ACC112 (cell line): ENCODE results near the gene FEZF1.
A peak's percentile ranks its signal among the peaks of the same experiment; 100 is the strongest.

ENCODE experiments used
- H2AFZ ChIP-seq: fragments of 200-600 bp; sonication (generic); one replicate; pipeline ENCODE4 v1.6.0; 2017; ENCODE audit warnings: antibody characterized with exemption, low read length; ENCODE audit not compliant: unreplicated experiment
- H3K27ac ChIP-seq: fragments of 200-600 bp; sonication (generic); 2 replicates; pipeline ENCODE4 v1.5.1; 2014; ENCODE audit warnings: low read depth, mild to moderate bottlenecking, antibody characterized with exemption, low read length, moderate library complexity
- H3K27me3 ChIP-seq: fragments of 200-600 bp; sonication (generic); 2 replicates; pipeline ENCODE4 v1.6.1; 2014; ENCODE audit warnings: mild to moderate bottlenecking, antibody characterized with exemption, low read length, moderate library complexity, mixed read lengths; ENCODE audit not compliant: insufficient read depth
- H3K36me3 ChIP-seq: fragments of 200-600 bp; sonication (generic); 2 replicates; pipeline ENCODE4 v1.6.1; 2016; ENCODE audit warnings: mild to moderate bottlenecking, antibody characterized with exemption, low read length, moderate library complexity, mixed read lengths; ENCODE audit not compliant: insufficient read depth
- H3K4me1 ChIP-seq: fragments of 200-600 bp; sonication (generic); one replicate; pipeline ENCODE4 v1.6.1; 2016; ENCODE audit warnings: low read length, mixed read lengths; ENCODE audit not compliant: insufficient read depth, unreplicated experiment, control insufficient read depth
- H3K4me3 ChIP-seq: fragments of 200-600 bp; sonication (generic); 2 replicates; pipeline ENCODE4 v1.5.1; 2014; ENCODE audit warnings: mild to moderate bottlenecking, low read depth, low read length
- H3K79me2 ChIP-seq: fragments of 200-600 bp; sonication (generic); one replicate; pipeline ENCODE4 v1.6.0; 2016; ENCODE audit warnings: low read length; ENCODE audit not compliant: control insufficient read depth, unreplicated experiment, insufficient read depth

Gene FEZF1

DNA sequence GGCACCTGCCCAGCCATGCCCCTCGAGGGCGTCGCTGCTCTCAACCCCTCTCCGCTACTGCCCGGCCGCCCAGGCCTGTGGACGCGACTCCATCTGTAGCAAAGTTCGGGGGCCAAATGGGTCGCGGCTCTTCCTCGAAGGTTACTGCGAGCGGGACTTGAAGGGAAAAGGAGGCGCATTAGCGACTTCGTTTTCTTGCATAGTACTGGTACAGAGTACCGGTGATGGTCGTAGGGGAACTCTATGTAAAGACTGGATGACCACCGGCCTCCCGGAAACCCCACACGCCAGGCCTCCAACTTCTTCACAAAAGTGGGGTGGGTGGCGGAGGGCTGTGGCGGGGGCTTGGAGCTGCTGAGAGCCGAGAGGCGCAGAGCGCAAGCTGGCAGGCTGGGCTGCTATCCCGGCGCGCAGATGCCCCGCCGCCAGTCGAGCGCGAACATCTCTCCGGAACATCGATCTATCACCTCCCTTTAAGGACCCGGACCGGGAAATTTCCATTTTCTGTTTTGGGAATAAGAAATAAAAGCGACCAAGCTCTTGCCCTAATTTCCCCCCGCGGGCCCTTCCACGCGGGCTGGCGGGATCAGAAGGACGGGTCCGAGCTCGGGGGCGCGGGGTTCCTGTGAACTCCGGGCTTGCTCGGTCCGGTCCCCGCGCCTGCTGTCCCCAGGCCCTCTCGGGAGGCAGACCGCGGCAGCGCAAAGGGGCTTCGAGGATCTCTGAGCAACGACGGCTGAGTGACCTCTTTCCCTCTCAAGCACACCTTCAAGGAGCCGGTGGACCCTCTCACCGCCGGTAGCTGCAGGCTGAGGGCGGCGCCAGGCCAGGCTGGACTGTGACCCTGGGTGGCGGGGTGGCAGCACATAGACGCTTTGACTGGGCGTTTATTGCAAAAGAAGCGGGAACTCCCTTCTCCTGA lies 12.2 kb upstream of the FEZF1 start:
- Histone ChIP-seq H3K4me1 (peaks cover 3% of the 10 kb centered on the region), H3K36me3 (no peaks in the 10 kb centered on the region), H3K27me3 (peaks cover 66% of the 10 kb centered on the region), H3K27ac (no peak overlapping the region), H2AFZ (no peak overlapping the region), H3K79me2 (no peaks in the 10 kb centered on the region), H3K4me3 (peak overlapping the region; percentile 41)

DNA sequence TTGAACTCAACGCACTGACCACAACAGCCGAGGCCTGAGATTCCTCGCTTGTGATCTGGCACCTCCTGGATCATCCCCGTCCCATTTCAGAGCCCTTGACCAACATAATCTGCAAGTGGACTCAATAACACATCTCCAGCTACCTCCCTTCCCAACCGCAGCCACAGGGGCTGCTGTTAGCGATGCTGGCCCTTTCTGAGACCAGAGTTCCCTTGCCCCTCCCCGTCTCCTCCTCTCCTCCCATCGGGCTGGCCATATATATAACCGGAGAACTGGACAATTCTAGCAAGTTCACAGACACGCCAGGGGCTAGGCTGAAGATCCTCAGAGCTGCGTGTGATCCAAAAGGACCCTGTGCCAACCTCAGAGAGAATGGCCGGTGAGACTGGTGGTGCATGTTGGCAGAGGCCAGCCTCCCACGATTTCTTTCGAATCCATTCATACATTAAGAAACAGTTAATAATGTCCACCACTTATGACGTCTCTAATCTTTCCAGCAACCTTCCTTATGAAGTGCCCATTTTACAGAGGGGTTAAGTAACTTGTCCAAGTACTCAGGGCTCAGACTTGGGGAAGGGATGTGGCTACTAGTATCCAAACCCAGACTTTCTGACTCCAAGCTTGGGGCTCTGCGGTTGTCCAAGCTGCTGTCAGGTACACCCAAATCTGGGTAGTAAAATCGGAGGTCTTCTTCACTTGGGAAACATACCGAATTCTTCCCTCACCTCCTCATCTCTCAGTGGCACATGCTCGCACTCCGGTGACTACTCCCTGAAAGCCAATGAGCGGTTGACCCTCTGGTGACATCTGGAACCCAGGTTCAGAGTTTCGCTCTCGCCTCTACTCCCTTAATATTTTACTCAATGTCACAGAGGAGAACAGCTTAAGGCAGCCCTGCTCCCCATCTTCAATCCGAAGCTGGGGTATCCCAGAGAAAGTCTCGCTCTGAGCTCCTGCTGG lies 11.2 kb upstream of the FEZF1 start:
- no peak overlapping the region for H2AFZ ChIP-seq
- H3K36me3 ChIP-seq, result no peaks in the 10 kb centered on the region
- H3K27me3 ChIP-seq, result peaks cover 75% of the 10 kb centered on the region
- H3K27ac ChIP-seq, result no peak overlapping the region
- peaks cover 3% of the 10 kb centered on the region for H3K4me1 ChIP-seq
- peak overlapping the region; percentile 41; the same call in 1 of the 2 replicates for H3K4me3 ChIP-seq
- H3K79me2 ChIP-seq, result no peaks in the 10 kb centered on the region

DNA sequence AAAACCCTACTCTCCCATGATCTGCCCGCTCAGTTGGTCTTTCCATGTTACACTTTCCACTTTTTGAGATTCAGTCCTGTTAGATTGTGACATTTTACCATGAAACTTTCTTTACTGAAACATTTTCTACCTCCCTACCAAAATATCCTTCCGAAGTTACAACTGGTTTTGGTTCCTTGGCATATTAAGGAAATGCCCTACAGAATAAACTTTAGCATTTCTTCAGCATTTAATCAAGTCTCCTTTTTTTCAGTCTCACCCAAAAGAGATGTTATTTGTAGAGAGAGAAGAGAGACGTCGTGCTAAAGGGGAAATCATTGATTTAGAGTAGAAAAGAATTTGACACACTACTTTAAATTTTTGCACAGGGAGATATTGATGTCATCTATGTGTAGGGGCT lies 9.7 kb upstream of the FEZF1 start:
- Histone ChIP-seq H3K36me3 (no peaks in the 10 kb centered on the region), H3K27me3 (peaks cover 90% of the 10 kb centered on the region), H3K4me1 (peaks cover 3% of the 10 kb centered on the region), H3K27ac (no peak overlapping the region), H3K4me3 (no peak overlapping the region), H2AFZ (no peak overlapping the region), H3K79me2 (no peaks in the 10 kb centered on the region)

DNA sequence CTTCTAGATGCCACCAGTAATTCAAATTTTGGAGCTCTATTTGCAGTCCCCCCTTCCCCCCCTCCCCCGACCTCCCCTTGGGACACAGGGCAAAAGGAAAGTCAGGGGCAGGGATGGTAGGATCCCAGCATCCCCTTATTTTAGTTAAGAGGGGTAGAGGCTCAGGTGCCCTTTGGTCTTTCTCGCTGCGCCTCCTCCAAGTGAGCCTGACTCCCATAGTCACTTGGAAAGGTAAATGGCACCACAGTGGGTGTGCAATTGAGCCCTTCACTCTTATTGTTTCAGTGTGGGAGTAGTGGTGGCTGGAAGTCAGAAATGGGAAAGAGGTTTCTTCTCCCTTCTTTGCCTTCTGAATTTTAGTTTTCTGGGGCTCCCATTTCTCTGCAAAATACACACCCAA lies 8.2 kb upstream of the FEZF1 start:
- peaks cover 3% of the 10 kb centered on the region for H3K4me1 ChIP-seq

DNA sequence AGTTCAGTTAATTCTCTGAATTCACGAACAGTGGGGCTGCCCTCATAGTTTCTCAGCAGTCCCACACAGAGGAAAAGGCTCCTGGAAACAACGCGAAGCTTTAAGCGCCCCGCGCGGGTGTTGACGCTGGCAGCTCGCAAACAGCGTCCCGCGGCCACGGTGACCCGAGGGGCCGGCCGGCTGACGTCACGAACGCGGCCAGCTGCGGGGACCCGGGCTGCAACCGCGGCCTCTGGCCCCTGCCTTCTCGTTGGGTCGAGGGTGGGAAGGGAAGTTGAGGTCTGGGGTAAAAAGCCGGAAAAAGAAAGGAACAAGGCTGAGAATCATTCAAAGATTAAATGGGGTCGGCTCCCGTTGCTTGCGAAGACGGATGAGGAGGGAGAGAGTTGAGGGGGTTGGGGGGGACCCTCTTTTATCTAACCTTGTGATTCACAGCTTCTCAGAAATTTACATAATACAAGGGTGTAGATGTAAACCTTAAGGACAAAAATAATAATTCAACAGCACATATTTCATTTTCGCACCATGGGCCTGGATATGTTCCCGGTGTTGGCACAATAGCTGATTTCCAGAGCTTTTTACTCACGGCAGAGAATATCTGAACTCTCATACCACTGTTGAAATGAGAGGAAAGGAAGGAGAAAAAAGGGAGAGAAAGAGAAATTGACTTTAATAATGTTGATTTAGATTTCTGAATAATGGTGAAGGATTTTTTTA lies 7.3 kb upstream of the FEZF1 start:
- peaks cover 3% of the 10 kb centered on the region for H3K4me1 ChIP-seq
- no peak overlapping the region for H2AFZ ChIP-seq
- no peaks in the 10 kb centered on the region for H3K36me3 ChIP-seq
- no peaks in the 10 kb centered on the region for H3K79me2 ChIP-seq
- no peak overlapping the region for H3K4me3 ChIP-seq
- H3K27ac ChIP-seq, result no peak overlapping the region
- H3K27me3 ChIP-seq, result peaks cover 100% of the 10 kb centered on the region

More for the DNA sequence above, 8.2 kb upstream of the FEZF1 start:
- no peak overlapping the region for H3K27ac ChIP-seq
- no peak overlapping the region for H2AFZ ChIP-seq
- peaks cover 100% of the 10 kb centered on the region for H3K27me3 ChIP-seq
- no peaks in the 10 kb centered on the region for H3K79me2 ChIP-seq
- H3K4me3 ChIP-seq, result no peak overlapping the region
- H3K36me3 ChIP-seq, result no peaks in the 10 kb centered on the region

DNA sequence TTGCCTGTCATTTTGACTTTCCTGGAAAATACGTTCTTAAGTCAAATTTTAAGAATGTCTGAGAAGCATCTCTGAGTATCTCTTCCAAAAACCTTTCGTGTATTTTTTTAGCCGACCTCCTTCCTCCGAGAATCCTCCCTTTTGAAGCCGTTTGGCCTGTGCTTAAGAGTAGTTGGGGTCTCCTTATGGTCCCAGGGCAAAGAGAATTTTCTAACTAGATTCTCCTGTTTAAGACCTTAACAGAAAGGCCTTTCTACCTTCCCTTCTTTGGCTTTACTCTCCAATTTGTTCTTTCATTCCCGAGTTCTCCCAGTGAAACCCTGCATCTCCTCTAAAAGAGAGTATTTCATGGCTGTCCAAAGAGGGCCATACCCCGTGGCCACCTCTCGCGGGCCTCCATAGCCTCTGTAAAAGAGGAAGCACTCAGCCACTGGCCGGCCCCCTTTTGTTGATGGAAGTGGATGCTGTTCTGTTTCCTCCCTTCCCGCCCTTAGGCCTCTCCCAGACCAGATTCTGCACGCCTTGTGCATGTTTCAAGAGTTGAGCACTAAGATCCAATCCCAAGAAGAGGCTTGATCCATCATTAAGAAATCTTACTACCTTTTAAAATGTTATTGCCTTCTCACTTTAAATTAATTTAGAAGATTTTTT lies 6.6 kb upstream of the FEZF1 start:
- H2AFZ ChIP-seq, result no peak overlapping the region
- no peaks in the 10 kb centered on the region for H3K4me1 ChIP-seq
- H3K27ac ChIP-seq, result no peak overlapping the region
- peak overlapping the region; percentile 75 for H3K4me3 ChIP-seq
- no peaks in the 10 kb centered on the region for H3K36me3 ChIP-seq
- H3K27me3 ChIP-seq, result peaks cover 100% of the 10 kb centered on the region
- H3K79me2 ChIP-seq, result no peaks in the 10 kb centered on the region

DNA sequence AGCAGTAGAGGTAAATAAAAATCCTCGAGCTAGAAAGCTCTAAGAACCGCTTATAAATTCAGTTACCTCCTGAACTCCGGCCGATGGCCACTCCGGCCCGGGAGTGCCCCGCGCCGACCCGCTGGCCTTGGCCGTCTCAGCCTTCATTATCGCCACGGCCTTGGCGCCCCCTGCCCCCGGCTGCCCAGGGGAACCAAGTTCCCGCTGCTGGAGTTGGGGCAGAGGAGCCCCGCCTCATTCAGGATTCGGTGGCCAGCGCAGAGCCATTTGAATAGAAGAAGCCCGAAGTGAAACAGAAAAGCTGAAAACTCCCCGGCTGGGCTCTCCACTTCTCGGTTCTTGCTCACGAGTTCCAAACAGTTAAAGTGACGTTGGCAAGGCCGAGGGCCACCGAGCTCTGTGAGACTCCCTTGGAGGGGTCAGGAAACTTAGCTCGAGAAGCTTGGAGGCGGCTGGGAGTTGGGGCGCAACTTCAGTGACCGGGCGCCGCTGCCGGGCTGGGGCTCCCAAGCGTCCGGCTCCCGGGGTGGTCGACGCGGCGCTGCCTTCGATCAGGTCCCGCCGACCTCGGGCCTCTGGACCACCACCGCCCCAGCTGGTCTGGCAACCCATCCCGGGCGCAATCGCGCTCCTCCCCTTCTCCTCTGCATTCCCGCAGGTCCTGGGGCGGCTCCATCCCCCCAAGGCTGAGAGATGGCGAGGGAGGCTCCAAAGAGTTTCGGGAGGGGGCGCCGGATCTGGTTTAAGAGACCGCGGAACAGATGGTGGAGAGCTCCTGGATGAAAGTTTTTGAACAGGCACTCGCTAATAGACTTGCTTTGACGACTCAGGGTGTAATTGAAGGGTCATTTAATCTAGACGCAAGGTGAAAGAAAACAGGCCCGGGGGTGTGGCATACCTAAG lies 5.8 kb upstream of the FEZF1 start:
- Histone ChIP-seq H3K4me3 (peak overlapping the region; percentile 75), H3K27me3 (peaks cover 100% of the 10 kb centered on the region), H3K27ac (no peak overlapping the region), H2AFZ (peak overlapping the region; percentile 75), H3K79me2 (no peaks in the 10 kb centered on the region), H3K36me3 (no peaks in the 10 kb centered on the region), H3K4me1 (peaks cover 8% of the 10 kb centered on the region)

DNA sequence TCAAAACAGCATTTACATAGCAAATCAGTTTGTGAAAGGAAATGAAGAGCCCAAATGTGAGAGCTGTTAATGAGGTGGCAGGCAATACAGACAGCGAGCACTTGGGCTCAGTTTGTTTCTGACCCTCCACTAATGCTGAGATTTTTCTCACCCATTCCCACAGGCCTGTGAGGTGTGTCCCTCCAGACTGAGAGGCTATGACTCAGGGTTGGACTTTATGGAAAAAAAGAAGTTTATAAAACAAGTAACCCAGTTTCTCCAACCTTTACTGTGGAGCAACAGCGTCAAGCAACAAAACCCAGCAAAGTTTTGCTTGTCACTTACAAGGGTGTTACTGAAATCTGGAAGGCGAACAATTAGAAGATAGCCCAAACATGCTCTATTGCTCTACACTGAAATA lies 4.9 kb upstream of the FEZF1 start:
- Histone ChIP-seq H3K27ac (no peak overlapping the region), H3K27me3 (peaks cover 100% of the 10 kb centered on the region), H3K36me3 (no peaks in the 10 kb centered on the region), H2AFZ (no peak overlapping the region), H3K4me3 (no peak overlapping the region), H3K4me1 (peaks cover 10% of the 10 kb centered on the region), H3K79me2 (no peaks in the 10 kb centered on the region)

DNA sequence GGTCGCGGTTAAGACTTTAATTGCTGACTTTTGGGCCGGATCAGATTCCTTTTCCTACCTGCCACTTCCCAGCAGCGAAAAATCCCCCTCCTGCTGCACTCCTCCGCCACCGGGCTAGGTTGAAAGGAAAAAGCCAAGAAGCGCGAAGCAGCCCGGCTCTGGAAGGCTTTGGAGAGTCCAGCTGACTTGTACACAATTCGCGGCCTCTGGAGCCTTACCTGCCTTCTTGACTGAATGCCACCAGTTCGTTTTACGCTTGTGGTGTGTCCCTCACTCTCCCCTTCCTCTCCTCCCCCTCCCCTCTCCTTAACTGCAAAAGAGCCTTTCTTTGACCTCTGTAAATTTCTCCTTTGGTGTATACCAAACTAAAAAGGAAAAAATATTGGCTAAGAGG lies 2.7 kb upstream of the FEZF1 start:
- Histone ChIP-seq H3K36me3 (no peaks in the 10 kb centered on the region), H3K4me1 (peaks cover 10% of the 10 kb centered on the region), H3K27me3 (peaks cover 100% of the 10 kb centered on the region), H3K27ac (no peak overlapping the region), H2AFZ (no peak overlapping the region), H3K79me2 (no peaks in the 10 kb centered on the region), H3K4me3 (no peak overlapping the region)
